IPS-15b (cell line): Measurements from ENCODE around the gene AGPAT4.

Experiments
- H3K27me3 ChIP-seq: one replicate; pipeline ENCODE4 v1.6.1; 2013; ENCODE audit warnings: low read length; ENCODE audit not compliant: control insufficient read depth, insufficient read depth
- H3K36me3 ChIP-seq: one replicate; pipeline ENCODE4 v1.6.1; 2013; ENCODE audit warnings: low read length; ENCODE audit not compliant: control insufficient read depth, insufficient read depth
- H3K4me1 ChIP-seq: one replicate; pipeline ENCODE4 v1.6.1; 2013; ENCODE audit warnings: mild to moderate bottlenecking, low read length; ENCODE audit not compliant: control insufficient read depth, insufficient read depth
- H3K4me3 ChIP-seq: one replicate; pipeline ENCODE4 v1.5.1; 2013; ENCODE audit warnings: low read depth, low read length
- H3K9ac ChIP-seq: one replicate; pipeline ENCODE4 v1.6.1; 2013; ENCODE audit warnings: low read depth, mild to moderate bottlenecking, low read length
- H3K9me3 ChIP-seq: one replicate; pipeline ENCODE4 v1.6.1; 2013; ENCODE audit warnings: mild to moderate bottlenecking, low read length; ENCODE audit not compliant: control insufficient read depth, insufficient read depth

AGPAT4 gene

DNA sequence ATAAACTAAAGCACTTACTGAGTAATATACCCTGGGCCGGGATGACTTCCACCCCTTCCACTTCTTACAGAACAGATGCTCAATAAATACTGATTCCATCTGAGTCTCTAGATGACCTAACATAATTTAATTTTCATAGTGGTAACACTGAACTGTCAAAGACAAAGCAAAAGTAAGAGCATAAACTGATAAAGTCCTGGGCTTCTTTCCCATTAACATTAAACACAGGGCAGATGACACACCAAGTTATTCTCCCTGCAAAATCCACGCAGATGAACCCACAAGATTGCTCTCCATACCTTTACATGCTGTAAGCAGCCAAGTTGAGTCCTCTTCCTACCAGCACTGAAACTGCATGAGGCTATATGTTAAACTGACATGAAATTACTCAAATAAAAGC lies 27.1 kb downstream of the AGPAT4 start:
- no peak overlapping the region for H3K4me3 ChIP-seq
- H3K4me1 ChIP-seq, result peaks cover 8% of the 10 kb centered on the region
- H3K9me3 ChIP-seq, result no peaks in the 10 kb centered on the region
- H3K27me3 ChIP-seq, result no peaks in the 10 kb centered on the region
- H3K36me3 ChIP-seq, result no peaks in the 10 kb centered on the region
- no peak overlapping the region for H3K9ac ChIP-seq

DNA sequence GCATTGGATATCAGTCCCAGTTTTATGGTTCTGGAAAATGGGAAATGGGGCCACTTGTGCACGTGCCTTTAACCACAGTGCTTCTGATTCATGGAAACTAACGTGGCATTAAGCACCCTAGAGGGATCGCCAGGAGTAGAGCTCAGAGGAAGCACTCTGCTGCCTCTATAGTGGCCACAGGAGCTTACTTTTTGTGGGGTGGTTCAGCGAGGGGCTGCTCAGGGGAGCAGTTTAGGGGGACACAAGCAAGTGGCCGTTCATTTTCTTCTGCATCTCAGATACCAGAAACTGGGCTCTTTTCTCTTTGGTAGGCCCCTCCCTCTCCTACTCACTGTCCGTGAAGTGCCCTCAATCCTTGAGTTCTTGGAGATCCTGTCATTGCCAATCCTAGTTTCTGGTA lies 28.5 kb downstream of the AGPAT4 start:
- no peaks in the 10 kb centered on the region for H3K27me3 ChIP-seq
- peaks cover 8% of the 10 kb centered on the region for H3K4me1 ChIP-seq
- H3K36me3 ChIP-seq, result no peaks in the 10 kb centered on the region
- H3K9me3 ChIP-seq, result no peaks in the 10 kb centered on the region
- H3K4me3 ChIP-seq, result no peak overlapping the region
- no peak overlapping the region for H3K9ac ChIP-seq

DNA sequence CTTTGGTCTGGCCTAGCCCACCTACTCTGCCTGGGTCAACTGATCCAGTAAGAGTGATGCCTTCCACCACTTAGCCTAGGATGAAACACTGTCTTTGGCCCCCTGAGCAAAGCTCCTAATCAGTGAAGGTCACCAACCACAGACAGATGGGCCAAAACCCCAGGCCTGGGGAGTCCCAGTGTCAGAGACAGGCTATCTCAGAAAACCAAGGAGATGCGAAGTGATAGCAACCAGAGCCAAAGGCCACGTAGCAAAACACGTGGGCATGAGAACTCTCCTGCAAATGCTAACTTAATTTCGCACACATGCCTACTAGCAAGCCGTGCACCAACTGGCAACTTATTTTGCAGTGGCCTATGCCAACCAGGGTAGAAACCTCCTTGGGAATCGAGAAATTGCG lies 29.1 kb downstream of the AGPAT4 start:
- H3K4me1 ChIP-seq, result peaks cover 8% of the 10 kb centered on the region
- H3K9ac ChIP-seq, result no peak overlapping the region
- H3K9me3 ChIP-seq, result no peaks in the 10 kb centered on the region
- H3K4me3 ChIP-seq, result no peak overlapping the region
- H3K36me3 ChIP-seq, result no peaks in the 10 kb centered on the region
- H3K27me3 ChIP-seq, result no peaks in the 10 kb centered on the region

- no peak overlapping the region for H3K4me3 ChIP-seq
These were observed 30.8 kb downstream of the AGPAT4 start for GRCh38 chr6:161242779-161243693.

DNA sequence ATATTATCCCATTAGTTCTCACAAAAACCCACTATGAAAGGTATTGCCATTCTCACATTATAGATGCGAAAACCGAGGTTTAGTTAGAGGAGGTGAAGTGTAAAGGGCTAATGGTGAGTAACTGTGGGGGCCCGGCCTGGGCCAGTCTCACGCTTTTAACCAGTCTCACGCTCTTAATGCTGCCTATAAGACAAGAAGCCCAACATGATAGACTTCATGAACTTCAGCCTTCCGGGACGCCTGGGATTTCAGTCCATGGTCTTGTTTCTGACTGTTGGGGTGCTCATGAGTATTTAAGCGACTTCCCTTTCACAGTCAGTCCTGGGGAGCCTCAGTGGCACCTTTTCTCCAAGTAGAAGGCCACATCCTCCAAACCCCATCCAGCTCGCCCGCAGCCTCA lies 31.7 kb downstream of the AGPAT4 start:
- Histone ChIP-seq H3K9me3 (no peaks in the 10 kb centered on the region), H3K36me3 (no peaks in the 10 kb centered on the region), H3K4me1 (peaks cover 10% of the 10 kb centered on the region), H3K27me3 (no peaks in the 10 kb centered on the region), H3K4me3 (no peak overlapping the region), H3K9ac (no peak overlapping the region)

More at GRCh38 chr6:161242779-161243693, 30.8 kb downstream of the AGPAT4 start:
- Histone ChIP-seq H3K27me3 (no peaks in the 10 kb centered on the region), H3K9me3 (no peaks in the 10 kb centered on the region), H3K4me1 (peaks cover 8% of the 10 kb centered on the region), H3K9ac (no peak overlapping the region), H3K36me3 (no peaks in the 10 kb centered on the region)

DNA sequence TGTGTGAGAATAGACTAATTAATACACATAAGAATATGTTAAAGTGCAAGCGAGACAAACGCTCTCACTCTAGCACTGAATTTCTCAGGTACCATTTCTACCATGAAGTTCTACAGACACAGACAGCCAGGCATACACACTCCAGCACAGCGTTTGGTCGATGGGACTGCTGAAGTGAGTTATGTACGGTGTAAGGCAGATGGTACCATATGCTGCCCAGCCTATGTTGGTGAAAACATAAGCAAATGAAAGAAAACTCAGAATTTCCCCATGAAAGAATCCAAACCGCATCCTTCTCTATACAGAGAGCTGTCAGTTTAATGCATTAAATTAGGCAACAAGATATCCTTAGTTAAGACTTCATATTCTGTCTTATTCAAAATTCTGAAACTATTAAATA lies 34.9 kb downstream of the AGPAT4 start:
- Histone ChIP-seq H3K4me1 (peaks cover 18% of the 10 kb centered on the region), H3K9me3 (no peaks in the 10 kb centered on the region), H3K4me3 (no peak overlapping the region), H3K36me3 (no peaks in the 10 kb centered on the region), H3K9ac (no peak overlapping the region), H3K27me3 (no peaks in the 10 kb centered on the region)

GRCh38 chr6:161238500-161238899 lies 35.4 kb downstream of the AGPAT4 start:
- Histone ChIP-seq H3K9ac (no peak overlapping the region), H3K4me3 (no peak overlapping the region), H3K36me3 (no peaks in the 10 kb centered on the region), H3K9me3 (no peaks in the 10 kb centered on the region), H3K4me1 (peaks cover 16% of the 10 kb centered on the region), H3K27me3 (no peaks in the 10 kb centered on the region)

DNA sequence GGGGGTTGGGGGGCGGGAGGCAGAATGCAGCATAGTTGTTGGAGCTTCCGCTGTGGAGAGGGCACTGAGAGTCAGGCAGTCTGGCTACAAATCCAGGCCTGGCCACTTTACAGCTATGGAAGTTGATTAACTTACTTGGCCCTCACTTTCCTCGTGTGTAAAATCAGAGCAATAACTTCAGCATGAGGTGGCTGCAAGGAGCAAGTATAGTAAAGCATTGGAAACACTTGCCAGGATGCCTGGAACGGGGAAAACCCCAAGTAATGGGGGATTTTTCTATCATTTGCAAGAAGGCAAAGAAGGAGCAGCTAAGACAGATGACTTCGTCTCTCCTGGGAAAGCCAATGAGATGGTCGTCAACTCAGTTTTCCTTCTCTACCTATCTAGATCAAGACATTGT lies 35.8 kb downstream of the AGPAT4 start:
- H3K9me3 ChIP-seq, result no peaks in the 10 kb centered on the region
- H3K36me3 ChIP-seq, result no peaks in the 10 kb centered on the region
- H3K4me1 ChIP-seq, result peaks cover 12% of the 10 kb centered on the region
- no peaks in the 10 kb centered on the region for H3K27me3 ChIP-seq
- no peak overlapping the region for H3K4me3 ChIP-seq
- H3K9ac ChIP-seq, result no peak overlapping the region

- Histone ChIP-seq H3K9me3 (no peaks in the 10 kb centered on the region), H3K27me3 (no peaks in the 10 kb centered on the region), H3K4me3 (no peak overlapping the region), H3K36me3 (peaks cover 2% of the 10 kb centered on the region), H3K4me1 (peaks cover 12% of the 10 kb centered on the region), H3K9ac (no peak overlapping the region)
These were observed 36.7 kb downstream of the AGPAT4 start for GRCh38 chr6:161237176-161237575.

GRCh38 chr6:161235776-161236633 lies 37.9 kb downstream of the AGPAT4 start:
- peaks cover 2% of the 10 kb centered on the region for H3K36me3 ChIP-seq
- H3K9me3 ChIP-seq, result no peaks in the 10 kb centered on the region
- no peak overlapping the region for H3K4me3 ChIP-seq
- H3K9ac ChIP-seq, result no peak overlapping the region
- no peaks in the 10 kb centered on the region for H3K27me3 ChIP-seq
- peaks cover 12% of the 10 kb centered on the region for H3K4me1 ChIP-seq

DNA sequence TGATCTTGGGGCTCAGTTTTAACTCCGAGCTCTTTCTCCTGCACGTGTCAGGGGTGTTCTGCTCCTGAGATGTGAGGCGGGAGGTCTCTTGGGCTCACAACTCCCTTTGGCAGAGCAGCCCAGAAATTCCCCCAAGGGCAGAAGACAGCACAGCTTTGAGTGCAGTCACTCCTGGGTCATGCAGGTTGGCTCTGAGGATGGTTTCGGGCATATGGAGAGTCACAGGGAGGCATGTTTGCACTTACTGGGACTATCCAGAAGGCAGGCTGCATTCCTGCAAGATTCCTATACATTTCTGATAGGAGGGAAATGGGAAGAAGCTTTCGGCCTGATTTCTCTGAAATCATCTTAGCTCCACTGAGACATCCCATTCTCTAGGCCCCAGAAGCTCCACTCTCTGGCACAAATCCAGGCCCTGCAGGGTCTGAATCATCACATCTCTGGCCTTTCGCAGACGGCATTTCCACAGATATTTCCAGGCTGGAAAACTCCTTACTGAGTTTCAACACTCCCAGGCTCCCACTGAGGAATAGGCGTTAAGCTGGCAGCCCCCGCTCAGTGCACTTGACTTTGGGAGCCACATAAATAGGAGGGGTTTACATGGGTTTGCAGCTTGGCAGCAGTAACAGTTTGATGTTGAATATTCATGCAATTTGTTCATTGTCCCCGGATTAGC lies 39.7 kb downstream of the AGPAT4 start:
- H3K27me3 ChIP-seq, result no peaks in the 10 kb centered on the region
- peaks cover 17% of the 10 kb centered on the region for H3K4me1 ChIP-seq
- H3K9ac ChIP-seq, result no peak overlapping the region
- H3K4me3 ChIP-seq, result no peak overlapping the region
- no peaks in the 10 kb centered on the region for H3K9me3 ChIP-seq
- H3K36me3 ChIP-seq, result peaks cover 2% of the 10 kb centered on the region
